ENCODE measurements around the gene ANKS3. TPM values are rescaled to one million over a fixed set of nuclear protein-coding genes. Genes with fewer than 3 reads are reported as not detected.

The ANKS3 gene
- polyA plus RNA-seq, 1 donor (not counting 4 experiments of a cell fraction or from before 2014, with no cell fraction given): 11.7 TPM

DNA sequence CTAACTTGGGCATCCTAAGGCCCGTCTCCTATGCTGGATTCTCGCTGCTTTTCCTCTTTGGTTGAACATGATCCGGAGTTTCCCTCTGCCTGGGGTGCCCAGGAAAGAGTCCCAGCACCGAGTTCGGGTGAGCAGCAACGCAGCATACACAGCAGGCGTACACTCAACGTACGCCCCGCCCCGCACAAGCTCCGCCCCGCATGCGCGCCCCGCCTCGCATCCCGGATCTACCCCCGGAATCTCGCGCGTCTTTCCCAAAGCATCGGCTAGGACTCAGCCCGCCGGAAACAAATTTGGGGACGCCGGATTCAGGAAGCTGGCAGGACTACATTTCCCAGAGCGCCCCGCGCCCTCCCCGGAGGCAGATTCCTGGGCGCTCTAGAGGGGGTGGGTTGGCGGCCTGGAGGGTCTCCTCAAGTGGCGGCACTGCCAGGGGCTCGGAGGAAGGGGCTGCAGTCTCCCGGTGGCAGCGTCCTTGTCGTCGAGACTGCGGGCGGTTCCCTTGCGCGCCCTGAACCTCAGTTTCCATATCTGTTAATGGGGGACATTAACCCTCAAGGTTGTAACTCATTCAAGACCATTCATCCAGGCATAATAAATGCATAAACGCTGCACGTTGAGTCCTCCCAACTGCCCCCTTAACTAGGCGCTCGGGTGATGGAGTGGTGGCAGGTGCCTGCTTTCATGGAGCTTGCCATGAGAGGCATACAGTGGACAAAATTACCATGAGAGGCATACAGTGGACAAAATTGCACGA, 34.7 kb upstream of the ANKS3 start:
- peak overlapping the region; percentile 96 for H3K27ac ChIP-seq (ENCODE audit: control insufficient read depth, insufficient read depth, low read length)
- H3K27me3 ChIP-seq (ENCODE audit: control insufficient read depth, extremely low read depth, insufficient read depth, low read length): no peaks in the 10 kb centered on the region
- TF ChIP-seq, protein P1, sequence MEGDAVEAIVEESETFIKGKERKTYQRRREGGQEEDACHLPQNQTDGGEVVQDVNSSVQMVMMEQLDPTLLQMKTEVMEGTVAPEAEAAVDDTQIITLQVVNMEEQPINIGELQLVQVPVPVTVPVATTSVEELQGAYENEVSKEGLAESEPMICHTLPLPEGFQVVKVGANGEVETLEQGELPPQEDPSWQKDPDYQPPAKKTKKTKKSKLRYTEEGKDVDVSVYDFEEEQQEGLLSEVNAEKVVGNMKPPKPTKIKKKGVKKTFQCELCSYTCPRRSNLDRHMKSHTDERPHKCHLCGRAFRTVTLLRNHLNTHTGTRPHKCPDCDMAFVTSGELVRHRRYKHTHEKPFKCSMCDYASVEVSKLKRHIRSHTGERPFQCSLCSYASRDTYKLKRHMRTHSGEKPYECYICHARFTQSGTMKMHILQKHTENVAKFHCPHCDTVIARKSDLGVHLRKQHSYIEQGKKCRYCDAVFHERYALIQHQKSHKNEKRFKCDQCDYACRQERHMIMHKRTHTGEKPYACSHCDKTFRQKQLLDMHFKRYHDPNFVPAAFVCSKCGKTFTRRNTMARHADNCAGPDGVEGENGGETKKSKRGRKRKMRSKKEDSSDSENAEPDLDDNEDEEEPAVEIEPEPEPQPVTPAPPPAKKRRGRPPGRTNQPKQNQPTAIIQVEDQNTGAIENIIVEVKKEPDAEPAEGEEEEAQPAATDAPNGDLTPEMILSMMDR (optimal IDR thresholded peaks at IDR 0.05 in 1 of 3, IDR thresholded peaks at IDR 0.05 in 1 of 3, conservative IDR thresholded peaks at IDR 0.05 in 1 of 3; ENCODE audit: extremely low read depth in 1 of 3, insufficient read depth in 2 of 3, low read length in 3 of 3): no peak
- TF ChIP-seq EZH2 (IDR thresholded peaks at IDR 0.05; ENCODE audit: low read length): no peak
- H3K4me3 ChIP-seq (ENCODE audit: control insufficient read depth in 2 of 3, extremely low read depth in 1 of 3, insufficient read depth in 2 of 3, low read depth in 1 of 3, low read length in 3 of 3): peak overlapping the region; percentile 62 to 92 (median 86)
- H4K20me1 ChIP-seq (ENCODE audit: control insufficient read depth, extremely low read depth, insufficient read depth, low read length): no peaks in the 10 kb centered on the region
- peak overlapping the region; percentile 90 for H3K9ac ChIP-seq (ENCODE audit: control insufficient read depth, extremely low read depth, insufficient read depth, low read length)
- H2AFZ ChIP-seq (ENCODE audit: control insufficient read depth, low read length): peak overlapping the region; percentile 74
- DNase-seq (ENCODE audit: low read depth, low spot score): peak; percentile 52
- dilution Hi-C loops (cut with MboI; ENCODE audit: extremely low pct_ligation_motif_present, low sequenced_read_pairs): no loop called here
- H3K9me1 ChIP-seq (ENCODE audit: control insufficient read depth, extremely low read depth, insufficient read depth, low read length): no peaks in the 10 kb centered on the region
- FAIRE-seq: peak; percentile 13
- H3K9me3 ChIP-seq (ENCODE audit: control insufficient read depth, low read depth, low read length): no peaks in the 10 kb centered on the region
- peak overlapping the region; percentile 97 for H3K4me2 ChIP-seq (ENCODE audit: control insufficient read depth, extremely low read depth, insufficient read depth, low read depth, low read length)
- peaks cover 13% of the 10 kb centered on the region for H3K4me1 ChIP-seq (ENCODE audit: control insufficient read depth, extremely low read depth, insufficient read depth, low read length)
- peaks cover 21% of the 10 kb centered on the region for H3K79me2 ChIP-seq (ENCODE audit: control insufficient read depth, insufficient read depth, low read length)
- peaks cover 7 to 8% of the 10 kb centered on the region in 2 experiments for H3K36me3 ChIP-seq (ENCODE audit: control insufficient read depth in 2 of 2, extremely low read depth in 1 of 2, insufficient read depth in 2 of 2, low read length in 2 of 2)

DNA sequence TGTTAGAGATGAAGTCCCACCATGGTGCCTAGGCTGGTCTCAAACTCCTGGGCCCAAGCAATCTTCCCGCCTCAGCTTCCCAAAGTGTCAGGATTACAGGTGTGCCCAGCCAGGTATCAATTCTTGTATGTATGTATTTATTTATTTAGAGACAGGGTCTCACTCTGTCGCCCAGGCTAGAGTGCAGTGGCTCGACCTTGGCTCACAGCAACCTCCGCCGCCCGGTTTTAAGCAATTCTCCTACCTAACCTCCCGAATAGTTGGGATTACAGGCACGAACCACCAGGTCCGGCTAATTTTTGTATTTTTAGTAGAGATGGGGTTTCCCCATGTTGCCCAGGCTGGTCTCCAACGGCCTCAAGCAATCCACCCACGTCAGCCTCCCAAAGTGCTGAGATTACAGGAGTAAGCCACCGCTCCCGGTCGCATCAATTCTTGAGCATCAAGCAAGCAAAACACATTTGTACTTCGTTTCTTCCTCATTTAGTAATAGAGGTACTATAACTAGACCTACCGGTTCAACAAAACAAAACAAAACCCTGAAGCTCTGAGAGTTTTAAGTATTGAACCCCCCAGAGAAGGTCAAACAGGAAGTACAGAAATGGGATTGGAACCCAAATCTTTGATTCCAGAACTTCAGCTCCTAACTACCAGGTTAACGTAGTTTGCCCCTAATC, 33.9 kb upstream of the ANKS3 start:
- peak overlapping the region; percentile 68 for H2AFZ ChIP-seq (ENCODE audit: control insufficient read depth, low read length)
- TF ChIP-seq, protein P1 (optimal IDR thresholded peaks at IDR 0.05 in 1 of 3, IDR thresholded peaks at IDR 0.05 in 1 of 3, conservative IDR thresholded peaks at IDR 0.05 in 1 of 3; ENCODE audit: extremely low read depth in 1 of 3, insufficient read depth in 2 of 3, low read length in 3 of 3): no peak
- H3K27ac ChIP-seq (ENCODE audit: control insufficient read depth, insufficient read depth, low read length): peak overlapping the region; percentile 96
- H3K4me2 ChIP-seq (ENCODE audit: control insufficient read depth, extremely low read depth, insufficient read depth, low read depth, low read length): peak overlapping the region; percentile 97
- no peaks in the 10 kb centered on the region for H4K20me1 ChIP-seq (ENCODE audit: control insufficient read depth, extremely low read depth, insufficient read depth, low read length)
- no peaks in the 10 kb centered on the region for H3K9me1 ChIP-seq (ENCODE audit: control insufficient read depth, extremely low read depth, insufficient read depth, low read length)
- no peak for FAIRE-seq
- peak overlapping the region; percentile 90 for H3K9ac ChIP-seq (ENCODE audit: control insufficient read depth, extremely low read depth, insufficient read depth, low read length)
- no peaks in the 10 kb centered on the region for H3K27me3 ChIP-seq (ENCODE audit: control insufficient read depth, extremely low read depth, insufficient read depth, low read length)
- H3K4me3 ChIP-seq (ENCODE audit: control insufficient read depth in 2 of 3, extremely low read depth in 1 of 3, insufficient read depth in 2 of 3, low read depth in 1 of 3, low read length in 3 of 3): peak overlapping the region; percentile 62 to 92 (median 86)
- peaks cover 11% of the 10 kb centered on the region in 2 experiments for H3K36me3 ChIP-seq (ENCODE audit: control insufficient read depth in 2 of 2, extremely low read depth in 1 of 2, insufficient read depth in 2 of 2, low read length in 2 of 2)
- dilution Hi-C loops (cut with MboI; ENCODE audit: extremely low pct_ligation_motif_present, low sequenced_read_pairs): no loop called here
- H3K79me2 ChIP-seq (ENCODE audit: control insufficient read depth, insufficient read depth, low read length): peaks cover 21% of the 10 kb centered on the region
- H3K9me3 ChIP-seq (ENCODE audit: control insufficient read depth, low read depth, low read length): no peaks in the 10 kb centered on the region
- peaks cover 13% of the 10 kb centered on the region for H3K4me1 ChIP-seq (ENCODE audit: control insufficient read depth, extremely low read depth, insufficient read depth, low read length)
- DNase-seq (ENCODE audit: low read depth, low spot score): no peak

Measured in keratinocyte (primary cell).